Left ventricle myocardium inferior (tissue), 1 donor: Measurements from ENCODE around the gene CERS6. TPM values are rescaled to one million over a fixed set of nuclear protein-coding genes. Genes with fewer than 3 reads are reported as not detected.

Experiments used
- DNase-seq: peaks from one replicate; pipeline ENCODE4 v3.0.0-alpha.2; 2020
- H3K27ac ChIP-seq: fragments of 200-600 bp; replicated peaks from 2 replicates; pipeline ENCODE4 v1.8.0; 2021
- H3K27me3 ChIP-seq: fragments of 200-600 bp; 2 replicates; pipeline ENCODE4 v1.8.0; 2021; ENCODE audit warnings: low read depth
- H3K36me3 ChIP-seq: fragments of 200-600 bp; 2 replicates; pipeline ENCODE4 v1.8.0; 2021
- H3K4me1 ChIP-seq: fragments of 200-600 bp; 2 replicates; pipeline ENCODE4 v1.8.0; 2021
- H3K4me3 ChIP-seq: fragments of 200-600 bp; 2 replicates; pipeline ENCODE4 v1.8.0; 2021; ENCODE audit warnings: mild to moderate bottlenecking, moderate library complexity
- H3K9me3 ChIP-seq: fragments of 200-600 bp; replicated peaks from 2 replicates; pipeline ENCODE4 v1.8.0; 2021
- CTCF ChIP-seq: fragments of 200-600 bp; IDR thresholded peaks from 2 replicates; pipeline ENCODE4 v1.8.0; 2021; ENCODE audit warnings: antibody characterized with exemption, mild to moderate bottlenecking, borderline replicate concordance
- intact Hi-C: fragments of 100-400 bp; cut with micrococcal nuclease; formaldehyde crosslinking; loops from one replicate; pipeline ENCODE4 v1.11.0; 2022
- total RNA-seq: library from RNA; stranded (reverse); fragmentation: NEBNext Ultra II Directional; extraction: Animal tissue kit (Norgen Biotek cat#: 25700); gene quantifications from one replicate; pipeline ENCODE4 v1.2.1, GENCODE V29; 2021
- donor health status: DM: no; HTN: yes; CAD: no; lungs with severe emphysema.

CERS6 gene
- total RNA-seq, 1 donor from 2014 or later = 68.9 TPM

DNA sequence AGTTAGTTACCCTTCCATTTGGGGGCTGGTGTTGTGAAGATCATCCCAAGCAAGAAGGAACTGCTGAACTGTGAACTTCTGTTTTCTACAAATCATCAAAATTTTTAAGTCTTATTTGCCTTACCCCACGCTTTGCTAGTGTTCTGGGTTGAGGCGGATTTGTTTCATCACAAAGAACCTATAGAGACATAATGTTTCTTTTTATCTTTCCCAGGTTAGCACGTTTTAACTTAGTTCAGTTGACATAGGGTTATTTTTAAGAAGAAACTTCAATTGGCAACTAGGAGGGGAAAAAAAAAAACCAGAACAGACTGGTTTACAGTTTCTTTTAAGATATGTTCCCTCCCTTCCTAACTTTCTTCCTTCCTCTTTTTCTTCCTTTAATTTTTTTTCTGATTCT lies 31.1 kb upstream of the CERS6 start:
- H3K27me3 ChIP-seq = no peaks in the 10 kb centered on the region
- no peak overlapping the region for H3K27ac ChIP-seq
- no peak for DNase-seq
- TF ChIP-seq CTCF = no peak
- intact Hi-C loops = no loop called here
- H3K4me3 ChIP-seq = no peak overlapping the region
- no peaks in the 10 kb centered on the region for H3K36me3 ChIP-seq
- H3K9me3 ChIP-seq = no peaks in the 10 kb centered on the region
- no peaks in the 10 kb centered on the region for H3K4me1 ChIP-seq

DNA sequence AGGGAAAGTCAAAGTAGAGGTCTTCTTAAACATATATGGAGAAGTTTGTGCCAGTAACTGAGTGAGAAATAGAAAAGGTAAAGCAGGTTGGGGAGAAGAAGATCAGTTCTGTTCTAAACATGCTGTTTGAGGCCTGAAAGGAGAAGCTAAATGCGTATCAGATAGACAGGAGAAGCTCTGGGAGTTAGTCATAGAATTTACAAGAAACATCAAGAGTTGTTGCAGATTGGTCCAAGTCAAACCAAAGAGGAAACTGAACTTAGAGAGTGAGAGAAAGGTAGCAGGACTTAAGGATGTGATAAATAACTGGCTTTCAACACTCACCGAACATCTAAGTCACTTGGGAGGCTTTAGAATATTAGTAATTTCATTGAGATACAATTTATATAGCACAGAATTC lies 29.2 kb upstream of the CERS6 start:
- Histone ChIP-seq H3K4me3 (no peak overlapping the region), H3K27ac (no peak overlapping the region), H3K27me3 (no peaks in the 10 kb centered on the region), H3K36me3 (no peaks in the 10 kb centered on the region), H3K4me1 (no peaks in the 10 kb centered on the region), H3K9me3 (no peaks in the 10 kb centered on the region)
- no peak for TF ChIP-seq CTCF
- intact Hi-C loops = no loop called here
- no peak for DNase-seq

- intact Hi-C loops = no loop called here
- Histone ChIP-seq H3K4me1 (no peaks in the 10 kb centered on the region), H3K36me3 (no peaks in the 10 kb centered on the region)
These were observed 28.6 kb upstream of the CERS6 start for GRCh38 chr2:168427451-168427850.

DNA sequence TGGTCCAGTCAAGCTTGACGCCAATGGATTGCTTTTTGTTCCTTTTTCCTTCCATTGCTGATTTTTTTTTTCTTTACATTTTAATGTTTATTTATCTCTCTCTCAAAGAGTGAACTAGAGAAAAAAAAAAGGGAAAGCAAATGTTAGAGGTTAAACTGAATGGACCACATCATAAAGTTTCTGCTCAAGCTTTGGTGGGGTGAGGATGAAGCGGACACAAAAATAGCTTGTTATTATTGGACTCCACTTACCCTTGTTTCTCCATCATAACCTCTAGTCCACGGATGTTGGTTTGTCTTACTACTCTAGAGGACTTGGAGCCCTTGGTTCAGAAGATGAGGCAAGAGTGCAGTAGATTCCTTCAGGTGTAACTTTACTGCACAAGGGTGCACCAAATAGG lies 27.6 kb upstream of the CERS6 start:
- Histone ChIP-seq H3K36me3 (no peaks in the 10 kb centered on the region), H3K27me3 (no peaks in the 10 kb centered on the region), H3K4me1 (no peaks in the 10 kb centered on the region), H3K27ac (no peak overlapping the region), H3K4me3 (no peak overlapping the region), H3K9me3 (no peaks in the 10 kb centered on the region)
- TF ChIP-seq CTCF = no peak
- intact Hi-C loops = no loop called here
- no peak for DNase-seq

More at GRCh38 chr2:168427451-168427850, 28.6 kb upstream of the CERS6 start:
- no peaks in the 10 kb centered on the region for H3K9me3 ChIP-seq
- no peak for TF ChIP-seq CTCF
- H3K4me3 ChIP-seq = no peak overlapping the region
- DNase-seq = no peak
- H3K27ac ChIP-seq = no peak overlapping the region
- no peaks in the 10 kb centered on the region for H3K27me3 ChIP-seq

GRCh38 chr2:168429988-168430387 lies 26.1 kb upstream of the CERS6 start:
- H3K27me3 ChIP-seq = no peaks in the 10 kb centered on the region
- DNase-seq = no peak
- no peaks in the 10 kb centered on the region for H3K36me3 ChIP-seq
- TF ChIP-seq CTCF = no peak
- H3K4me3 ChIP-seq = no peak overlapping the region
- H3K9me3 ChIP-seq = no peaks in the 10 kb centered on the region
- intact Hi-C loops = no loop called here
- H3K4me1 ChIP-seq = peaks cover 4% of the 10 kb centered on the region
- no peak overlapping the region for H3K27ac ChIP-seq

- H3K27me3 ChIP-seq = no peaks in the 10 kb centered on the region
- no peak for DNase-seq
- no peak overlapping the region for H3K27ac ChIP-seq
- no peaks in the 10 kb centered on the region for H3K36me3 ChIP-seq
- peaks cover 4% of the 10 kb centered on the region for H3K4me1 ChIP-seq
- intact Hi-C loops = no loop called here
- no peak overlapping the region for H3K4me3 ChIP-seq
- TF ChIP-seq CTCF = no peak
- H3K9me3 ChIP-seq = no peaks in the 10 kb centered on the region
These were observed 25.6 kb upstream of the CERS6 start for GRCh38 chr2:168430431-168430830.
